Esophagus (tissue), 2 donors: Measurements from ENCODE around the gene KRTAP2-2. TPM values are rescaled to one million over a fixed set of nuclear protein-coding genes. Genes with fewer than 3 reads are reported as not detected.
"Not testable (repeated sequence)": the region's sequence is repeated elsewhere in the genome, so short reads cannot be mapped to it uniquely, and the experiment has no call there.

Experiments used
- H3K27ac ChIP-seq, 2 donors: one replicate each; pipeline ENCODE4 v1.5.1; 2013; ENCODE audit warnings: low read depth in 2 of 2, mild to moderate bottlenecking in 2 of 2, inconsistent platforms in 1 of 2, low read length in 1 of 2, moderate library complexity in 1 of 2
- H3K27me3 ChIP-seq, 2 donors: one replicate each; pipeline ENCODE4 v1.6.1; 2013; ENCODE audit warnings: low read length in 2 of 2, control low read depth in 1 of 2, mild to moderate bottlenecking in 1 of 2; ENCODE audit not compliant: insufficient read depth in 2 of 2, control insufficient read depth in 1 of 2
- H3K36me3 ChIP-seq, 2 donors: one replicate each; pipeline ENCODE4 v1.6.1; 2013; ENCODE audit warnings: low read length in 1 of 2; ENCODE audit not compliant: control insufficient read depth in 2 of 2, insufficient read depth in 2 of 2
- H3K4me1 ChIP-seq, 2 donors: one replicate each; pipeline ENCODE4 v1.6.1; 2013; ENCODE audit warnings: low read length in 1 of 2; ENCODE audit not compliant: control insufficient read depth in 2 of 2, insufficient read depth in 2 of 2
- H3K4me3 ChIP-seq, 2 donors: one replicate each; pipeline ENCODE4 v1.5.1; 2013; ENCODE audit warnings: low read length in 2 of 2, mild to moderate bottlenecking in 2 of 2, low read depth in 1 of 2, moderate library complexity in 1 of 2
- H3K9me3 ChIP-seq, 2 donors: one replicate each; pipeline ENCODE4 v1.6.1; 2013; ENCODE audit warnings: mild to moderate bottlenecking in 2 of 2, low read depth in 1 of 2, low read length in 1 of 2, moderate library complexity in 1 of 2; ENCODE audit not compliant: control insufficient read depth in 2 of 2, insufficient read depth in 1 of 2
- WGBS, 2 donors: extraction: QIAGEN DNeasy Blood & Tissue Kit; methylation state at CpG; one replicate each; pipeline ENCODE4 v1.1.7; 2013; 5-methylcytosine and 5-hydroxymethylcytosine counted together
- polyA plus RNA-seq, 2 donors: library from polyadenylated mRNA; stranded (reverse); fragments of 200-250 nt; gene quantifications; one replicate each; pipeline ENCODE4 v1.2.3, GENCODE V29; 2013
- donor health status: healthy with polysubstance abuse.
- donor health status: Bipolar disorder and iron deficiency.

KRTAP2-2 gene
- polyA plus RNA-seq, 2 donors, result not detected

DNA sequence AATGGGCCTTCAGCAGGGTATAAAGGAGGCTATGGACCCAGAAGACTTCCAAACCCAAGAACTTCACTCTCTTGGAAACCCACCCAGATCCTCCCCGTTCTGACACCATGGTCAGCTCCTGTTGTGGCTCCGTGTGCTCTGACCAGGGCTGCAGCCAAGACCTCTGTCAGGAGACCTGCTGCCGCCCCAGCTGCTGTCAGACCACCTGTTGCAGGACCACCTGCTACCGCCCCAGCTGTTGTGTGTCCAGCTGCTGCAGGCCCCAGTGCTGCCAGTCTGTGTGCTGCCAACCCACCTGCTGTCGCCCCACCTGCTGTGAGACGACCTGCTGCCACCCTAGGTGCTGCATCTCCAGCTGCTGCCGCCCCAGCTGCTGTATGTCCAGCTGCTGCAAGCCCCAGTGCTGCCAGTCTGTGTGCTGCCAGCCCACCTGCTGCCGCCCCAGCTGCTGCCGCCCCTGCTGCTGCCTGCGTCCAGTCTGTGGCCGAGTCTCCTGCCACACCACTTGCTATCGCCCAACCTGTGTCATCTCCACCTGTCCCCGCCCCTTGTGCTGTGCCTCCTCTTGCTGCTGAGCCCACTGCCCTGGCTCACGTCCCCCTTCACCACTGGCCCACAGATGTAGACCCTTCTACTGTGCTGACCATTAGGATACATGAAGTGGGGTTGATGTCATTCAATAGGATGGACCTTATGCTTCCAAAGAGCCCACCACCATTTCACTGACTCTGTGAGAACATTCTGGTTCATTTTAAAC is 29.2 kb upstream of the KRTAP2-2 start, which contains the start of gene KRTAP4-7:
KRTAP4-7 (plus strand) TSS at position 51 of the 757 bp plus-strand sequence; CDS start at position 108, 57 bp downstream.
- not testable (repeated sequence) for H3K4me3 ChIP-seq, H3K4me1 ChIP-seq, H3K36me3 ChIP-seq, H3K27me3 ChIP-seq, H3K27ac ChIP-seq, H3K9me3 ChIP-seq
- 77 to 88% methylated on average over 12 to 14 of the region's 14 CpGs for WGBS, 2 donors

DNA sequence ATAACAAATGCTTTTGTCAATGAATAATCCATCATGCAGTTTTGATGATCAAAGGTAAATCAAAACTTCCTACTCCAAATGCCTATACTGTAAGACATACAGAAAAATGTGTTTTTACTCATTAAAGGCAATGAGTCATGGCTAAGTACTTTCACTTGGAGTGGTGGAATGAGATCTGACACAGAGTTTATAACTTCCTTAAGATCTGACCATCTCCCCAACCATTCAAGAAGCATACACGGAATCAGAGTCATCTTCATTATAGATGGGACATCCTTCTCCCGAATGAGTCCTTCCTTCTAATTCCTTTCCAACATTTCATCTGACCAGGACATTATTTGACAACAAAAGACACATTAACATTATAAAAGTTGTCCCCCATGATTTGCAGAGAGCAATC is 28.4 kb upstream of the KRTAP2-2 start:
- H3K36me3 ChIP-seq, H3K4me3 ChIP-seq, H3K27me3 ChIP-seq, H3K27ac ChIP-seq, H3K9me3 ChIP-seq, H3K4me1 ChIP-seq: not testable (repeated sequence)
- 49 to 72% methylated on average over 2 of the region's 2 CpGs for WGBS, 2 donors

DNA sequence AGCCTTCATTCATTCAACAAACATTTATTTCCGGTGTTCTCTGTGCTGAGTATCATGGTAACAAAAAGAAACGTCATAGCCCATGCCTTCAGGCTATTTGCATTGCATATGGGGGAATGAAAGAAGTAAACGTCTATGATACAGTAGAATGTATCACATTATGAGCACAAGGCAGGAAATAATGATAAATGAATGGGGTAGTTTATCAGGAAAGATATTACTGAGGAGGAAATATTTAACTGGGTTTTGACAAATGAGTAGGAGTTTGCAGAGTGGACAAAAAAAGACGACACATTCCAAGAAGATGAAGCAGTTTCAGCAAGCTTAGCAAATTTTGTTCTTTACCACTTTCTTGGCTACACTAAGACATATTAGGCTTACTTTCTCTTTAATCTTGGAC is 27.6 kb upstream of the KRTAP2-2 start:
- Histone ChIP-seq H3K27me3 (no peaks in the 10 kb centered on the region), H3K4me1 (no peaks in the 10 kb centered on the region), H3K4me3 (no peak overlapping the region), H3K36me3 (no peaks in the 10 kb centered on the region), H3K27ac (no peak overlapping the region), H3K9me3 (no peaks in the 10 kb centered on the region)
- 41 to 48% methylated on average over 4 of the region's 4 CpGs for WGBS, 2 donors

DNA sequence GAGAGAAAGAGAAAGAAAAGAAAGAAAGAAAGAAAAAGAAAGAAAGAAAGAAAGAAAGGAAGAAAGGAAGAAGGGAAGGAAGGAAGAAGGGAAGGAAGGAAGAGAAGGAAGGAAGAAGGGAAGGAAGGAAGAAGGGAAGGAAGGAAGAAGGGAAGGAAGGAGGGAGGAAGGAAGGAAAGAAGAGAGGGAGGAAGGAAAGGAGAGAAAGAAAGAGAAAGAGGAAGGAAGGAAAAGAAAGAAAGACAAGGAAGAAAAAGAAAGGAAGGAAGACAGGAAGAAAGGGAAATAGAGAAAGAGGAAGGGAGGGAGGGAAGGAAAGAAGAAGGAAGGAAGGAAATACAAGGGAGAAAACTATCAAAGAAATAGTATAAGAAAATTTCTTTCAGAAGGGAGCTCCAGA is 21.8 kb upstream of the KRTAP2-2 start:
- Histone ChIP-seq H3K27ac (no peak overlapping the region), H3K9me3 (no peaks in the 10 kb centered on the region), H3K36me3 (no peaks in the 10 kb centered on the region), H3K27me3 (no peaks in the 10 kb centered on the region), H3K4me1 (peaks cover 0 to 1% of the 10 kb centered on the region in 2 donors), H3K4me3 (no peak overlapping the region)

DNA sequence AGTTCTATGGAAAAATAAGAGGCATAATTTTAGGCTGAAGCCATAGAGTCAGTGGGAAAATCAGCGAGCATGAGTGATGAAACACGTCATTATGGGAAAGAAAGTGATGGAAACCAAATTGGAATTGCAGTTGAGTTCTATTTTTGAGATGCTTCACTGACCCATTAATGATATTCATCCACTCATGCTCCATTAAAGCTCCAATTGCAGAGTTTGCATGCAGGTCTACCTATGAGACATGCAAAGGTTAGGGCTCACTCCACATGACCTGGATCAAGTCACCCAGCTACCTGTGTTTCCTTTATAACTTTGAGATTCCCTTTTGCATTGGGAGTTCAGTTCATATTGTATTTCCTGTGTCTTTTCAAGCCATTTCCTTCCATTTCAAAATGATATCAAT is 18.6 kb upstream of the KRTAP2-2 start:
- no peaks in the 10 kb centered on the region for H3K9me3 ChIP-seq
- peaks cover 0 to 2% of the 10 kb centered on the region in 2 donors for H3K4me1 ChIP-seq
- H3K36me3 ChIP-seq, result no peaks in the 10 kb centered on the region
- H3K27me3 ChIP-seq, result no peaks in the 10 kb centered on the region
- no peak overlapping the region for H3K27ac ChIP-seq
- H3K4me3 ChIP-seq, result no peak overlapping the region
- 90 to 94% methylated on average over 2 of the region's 2 CpGs for WGBS, 2 donors

DNA sequence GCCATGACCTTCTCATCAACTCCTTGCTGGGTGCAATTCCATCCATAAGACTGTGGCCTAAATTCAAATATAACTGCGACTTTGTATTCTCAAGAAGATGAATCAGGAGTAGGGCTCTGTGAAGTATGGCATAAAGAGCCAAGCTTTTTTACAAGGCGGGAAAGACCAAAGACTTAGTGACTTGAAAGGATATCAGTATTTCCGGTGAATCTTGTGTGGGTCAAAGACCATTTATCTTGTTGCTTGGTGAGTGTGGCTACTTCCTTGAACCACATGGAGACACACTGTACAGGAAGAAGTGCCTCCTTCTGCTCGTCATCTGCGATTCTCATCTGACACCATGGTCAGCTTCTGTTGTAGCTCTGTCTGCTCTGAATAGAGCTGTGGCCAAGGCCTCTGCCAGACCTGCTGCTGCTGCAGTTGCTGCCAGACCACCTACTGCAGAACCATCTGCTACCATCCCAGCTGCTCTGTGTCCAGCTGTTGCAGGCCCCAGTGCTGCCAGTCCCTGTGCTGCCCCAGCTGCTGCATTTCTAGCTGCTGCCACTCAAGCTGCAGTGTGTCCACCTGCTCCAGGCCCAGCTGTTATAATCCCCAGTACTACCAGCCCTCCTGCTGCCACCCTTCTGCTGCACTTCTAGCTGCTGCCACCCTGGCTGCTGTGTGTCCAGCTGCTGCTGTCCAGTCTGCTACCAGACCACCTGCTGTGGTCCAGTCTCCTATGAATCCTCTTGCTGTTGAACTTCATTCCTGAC is 16.8 kb upstream of the KRTAP2-2 start:
- H3K36me3 ChIP-seq, result no peaks in the 10 kb centered on the region
- peaks cover 0 to 2% of the 10 kb centered on the region in 2 donors for H3K4me1 ChIP-seq
- no peaks in the 10 kb centered on the region for H3K9me3 ChIP-seq
- 88% methylated on average over 5 of the region's 5 CpGs for WGBS, 2 donors
- no peaks in the 10 kb centered on the region for H3K27me3 ChIP-seq
- no peak overlapping the region for H3K27ac ChIP-seq
- no peak overlapping the region for H3K4me3 ChIP-seq

DNA sequence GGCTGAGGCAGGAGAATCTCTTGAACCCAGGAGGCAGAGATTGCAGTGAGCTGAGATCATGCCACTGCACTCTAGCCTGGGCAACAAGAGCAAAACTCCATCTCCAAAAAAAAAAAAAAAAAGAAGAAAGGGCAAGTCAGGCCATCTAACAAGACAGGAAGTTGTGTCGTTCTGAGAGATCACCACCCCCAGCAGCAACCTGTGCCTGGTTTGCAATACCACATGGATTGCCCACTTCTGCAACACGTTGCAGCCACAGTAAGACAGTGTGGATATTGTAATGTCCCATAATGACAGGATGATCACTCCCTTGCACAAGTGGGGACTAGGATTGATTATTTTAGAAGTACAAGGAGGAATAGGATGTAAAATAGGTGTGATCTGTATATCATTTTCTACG is 14.0 kb upstream of the KRTAP2-2 start:
- WGBS, 2 donors, result 82 to 86% methylated on average over 3 of the region's 3 CpGs
- Histone ChIP-seq H3K4me3 (no peak overlapping the region), H3K9me3 (no peaks in the 10 kb centered on the region), H3K36me3 (no peaks in the 10 kb centered on the region), H3K27ac (no peak overlapping the region), H3K4me1 (peaks cover 0 to 2% of the 10 kb centered on the region in 2 donors), H3K27me3 (no peaks in the 10 kb centered on the region)

DNA sequence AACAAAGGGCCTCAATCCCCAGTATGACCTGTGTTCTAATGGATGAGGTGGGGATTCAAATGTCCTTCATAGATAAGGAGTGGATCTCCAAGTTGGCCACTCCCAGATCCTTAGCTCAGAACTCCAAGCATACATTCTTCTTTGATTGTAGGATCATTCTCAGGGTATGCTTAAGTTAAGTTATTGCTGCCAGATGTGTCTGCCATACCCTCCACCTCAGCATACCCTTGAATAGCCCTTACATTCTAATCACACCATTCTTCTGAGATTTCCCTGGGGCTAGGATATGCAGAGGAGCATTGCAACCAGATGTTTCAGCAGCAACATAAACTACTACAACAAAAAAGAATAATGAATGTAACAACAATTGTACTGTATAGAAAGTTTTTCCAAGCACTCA is 12.3 kb upstream of the KRTAP2-2 start:
- Histone ChIP-seq H3K36me3 (no peaks in the 10 kb centered on the region), H3K4me1 (peaks cover 0 to 2% of the 10 kb centered on the region in 2 donors), H3K4me3 (no peak overlapping the region), H3K9me3 (no peaks in the 10 kb centered on the region), H3K27ac (no peak overlapping the region), H3K27me3 (no peaks in the 10 kb centered on the region)

DNA sequence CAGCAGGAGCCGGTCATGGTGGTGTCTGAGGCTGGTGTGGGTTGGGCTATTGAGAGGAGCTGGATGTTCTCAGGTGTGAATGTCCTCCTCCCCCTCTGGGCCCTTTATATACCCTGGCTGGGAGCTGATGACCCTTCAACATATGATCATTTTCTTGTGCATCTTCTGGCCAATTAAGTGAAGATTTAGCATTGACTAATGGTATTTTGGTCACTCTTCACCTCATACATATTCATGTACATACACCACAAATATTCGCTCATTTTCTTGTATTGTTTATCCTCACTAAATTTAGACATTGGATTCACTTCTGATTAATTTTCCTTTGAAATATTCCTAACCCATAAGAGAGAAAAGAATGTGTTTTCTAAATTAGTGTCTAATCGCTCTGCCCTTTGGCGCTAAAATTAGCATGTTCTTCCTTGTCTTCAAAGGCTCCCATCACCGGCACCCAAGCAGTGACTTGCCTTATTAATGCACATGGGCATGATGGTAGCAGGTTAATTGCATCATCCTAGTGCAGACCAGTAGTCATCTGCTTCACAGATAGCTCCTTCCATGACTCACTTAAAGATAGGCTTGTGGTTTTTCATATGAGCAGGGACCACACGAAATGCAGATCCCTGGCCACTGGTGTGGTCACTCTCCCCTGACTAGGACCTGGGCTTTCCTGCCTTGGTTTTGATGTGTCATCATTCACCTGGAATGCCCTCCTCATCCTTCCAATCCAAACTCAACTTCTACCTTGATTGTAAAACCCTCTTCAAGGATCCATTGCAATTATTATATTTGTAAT is 11.0 kb upstream of the KRTAP2-2 start, which contains the start of gene KRTAP2-4:
KRTAP2-4 (minus strand) TSS at position 51 of the 796 bp plus-strand sequence; CDS start at position 17, 34 bp downstream.
- H3K36me3 ChIP-seq, result no peaks in the 10 kb centered on the region
- no peaks in the 10 kb centered on the region for H3K9me3 ChIP-seq
- no peaks in the 10 kb centered on the region for H3K4me1 ChIP-seq
- WGBS, 2 donors, result 67 to 77% methylated on average over 5 to 6 of the region's 6 CpGs
- H3K4me3 ChIP-seq, result no peak within 1 kb of the TSS
- no peak within 1 kb of the TSS for H3K27ac ChIP-seq
- no peaks in the 10 kb centered on the region for H3K27me3 ChIP-seq
